Fibroblast of lung (primary cell): ENCODE measurements around the gene EDC3. TPM values are rescaled to one million over a fixed set of nuclear protein-coding genes. Genes with fewer than 3 reads are reported as not detected.

ENCODE experiments used
- DNase-seq, 2 donors: peaks; one replicate each; pipeline versions ENCODE4 v3.0.0 to v3.0.0-alpha.2; 2010; ENCODE audit warnings: low read depth in 2 of 2
- H2AFZ ChIP-seq: 2 replicates; pipeline ENCODE4 v1.5.1; 2012; ENCODE audit warnings: low read length, control low read depth, inconsistent platforms
- H3K27ac ChIP-seq: 2 replicates; pipeline ENCODE4 v1.5.1; 2011; ENCODE audit warnings: low read length, control low read depth; ENCODE audit not compliant: insufficient read depth
- H3K27me3 ChIP-seq: 2 replicates; pipeline ENCODE4 v1.5.1; 2011; ENCODE audit warnings: mild to moderate bottlenecking, low read length; ENCODE audit not compliant: control insufficient read depth, insufficient read depth
- H3K36me3 ChIP-seq: 2 replicates; pipeline ENCODE4 v1.5.1; 2011; ENCODE audit warnings: low read length; ENCODE audit not compliant: control insufficient read depth, insufficient read depth
- H3K4me1 ChIP-seq: 2 replicates; pipeline ENCODE4 v1.5.1; 2011; ENCODE audit warnings: low read length; ENCODE audit not compliant: control insufficient read depth, insufficient read depth; ENCODE audit errors: extremely low read depth
- H3K4me2 ChIP-seq: 2 replicates; pipeline ENCODE4 v1.5.1; 2011; ENCODE audit warnings: low read length, control low read depth; ENCODE audit not compliant: insufficient read depth; ENCODE audit errors: extremely low read depth
- H3K4me3 ChIP-seq, 4 experiments: fragments of 200-600 bp in 1 of 4; sonication (generic) in 1 of 4; replicated peaks in 1 of 4; 2 replicates each; pipeline ENCODE4 v1.5.1; 2011 to 2016; ENCODE audit warnings: low read length in 4 of 4, low read depth in 3 of 4, mild to moderate bottlenecking in 3 of 4, control low read depth in 2 of 4, inconsistent platforms in 1 of 4, mixed read lengths in 1 of 4; ENCODE audit not compliant: insufficient read depth in 1 of 4; ENCODE audit errors: control extremely low read depth in 1 of 4
- H3K79me2 ChIP-seq: 2 replicates; pipeline ENCODE4 v1.5.1; 2012; ENCODE audit warnings: mild to moderate bottlenecking, low read length, inconsistent platforms; ENCODE audit not compliant: control insufficient read depth, insufficient read depth
- H3K9ac ChIP-seq: 2 replicates; pipeline ENCODE4 v1.5.1; 2011; ENCODE audit warnings: mild to moderate bottlenecking, low read length, control low read depth; ENCODE audit not compliant: insufficient read depth
- H3K9me3 ChIP-seq: 2 replicates; pipeline ENCODE4 v1.5.1; 2012; ENCODE audit warnings: low read depth, low read length; ENCODE audit not compliant: control insufficient read depth, insufficient read depth
- H4K20me1 ChIP-seq: 2 replicates; pipeline ENCODE4 v1.5.1; 2011; ENCODE audit warnings: low read length; ENCODE audit not compliant: control insufficient read depth, insufficient read depth; ENCODE audit errors: extremely low read depth
- EZH2 ChIP-seq: IDR thresholded peaks from 2 replicates; pipeline ENCODE4 v1.5.1; 2012; ENCODE audit warnings: low read length, control low read depth, mild to moderate bottlenecking; ENCODE audit errors: missing control alignments
- polyA plus RNA-seq, 2 donors: library from polyadenylated mRNA; depleted of rRNA in 1 of 2; stranded (reverse) in 1 of 2; unstranded in 1 of 2; fragments of >200 nt; gene quantifications; 2 replicates each; pipeline ENCODE4 v1.2.1, GENCODE V29; 2011 to 2012; ENCODE audit warnings: missing spikeins in 1 of 2
- total RNA-seq: library from RNA; depleted of rRNA; stranded (reverse); fragments of >200 nt; gene quantifications from 2 replicates; pipeline ENCODE4 v1.2.1, GENCODE V29; 2014
- TF ChIP-seq, protein P1 (sequence below), 2 donors: IDR thresholded peaks in 1 of 2; conservative IDR thresholded peaks in 1 of 2; 1 replicate in 1 of 2; 2 replicates in 1 of 2; pipeline ENCODE4 v1.5.1; 2011 to 2012; ENCODE audit warnings: low read length in 2 of 2, control low read depth in 1 of 2, inconsistent platforms in 1 of 2, low read depth in 1 of 2, mild to moderate bottlenecking in 1 of 2

Gene EDC3
- total and polyA plus RNA-seq, 2 donors (not counting 1 experiment from before 2014, with no cell fraction given): 8.9 to 25.8 TPM

DNA sequence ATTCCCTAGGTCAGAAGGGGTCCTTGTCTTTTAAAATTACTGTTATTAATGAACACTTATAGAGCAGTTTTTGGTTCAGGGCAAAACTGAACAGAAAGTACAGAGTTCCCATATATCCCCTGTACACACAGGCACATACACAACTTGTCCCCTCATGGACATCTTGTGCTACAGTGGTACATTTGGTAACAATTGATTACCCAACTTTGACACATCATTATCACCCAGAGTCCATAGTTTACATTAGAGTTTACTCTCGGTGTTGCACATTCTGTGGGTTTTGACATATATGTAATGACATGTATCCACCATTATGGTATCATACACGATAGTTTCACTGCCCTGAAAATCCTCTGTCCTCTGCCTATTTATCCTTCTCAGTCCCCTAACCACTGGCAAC, 984 bp upstream of the EDC3 start:
- Histone ChIP-seq H3K36me3 (no peaks in the 10 kb centered on the region), H3K27me3 (peaks cover 3% of the 10 kb centered on the region), H3K27ac (no peak overlapping the region), H2AFZ (peak overlapping the region; percentile 12), H4K20me1 (no peaks in the 10 kb centered on the region), H3K9me3 (no peaks in the 10 kb centered on the region), H3K4me2 (peak overlapping the region; percentile 100), H3K9ac (no peak overlapping the region), H3K4me1 (peaks cover 5% of the 10 kb centered on the region), H3K4me3 (peak overlapping the region in 2 of 4 experiments; percentile 93 to 95), H3K79me2 (peaks cover 33% of the 10 kb centered on the region)
- TF ChIP-seq EZH2: no peak
- TF ChIP-seq, protein P1, sequence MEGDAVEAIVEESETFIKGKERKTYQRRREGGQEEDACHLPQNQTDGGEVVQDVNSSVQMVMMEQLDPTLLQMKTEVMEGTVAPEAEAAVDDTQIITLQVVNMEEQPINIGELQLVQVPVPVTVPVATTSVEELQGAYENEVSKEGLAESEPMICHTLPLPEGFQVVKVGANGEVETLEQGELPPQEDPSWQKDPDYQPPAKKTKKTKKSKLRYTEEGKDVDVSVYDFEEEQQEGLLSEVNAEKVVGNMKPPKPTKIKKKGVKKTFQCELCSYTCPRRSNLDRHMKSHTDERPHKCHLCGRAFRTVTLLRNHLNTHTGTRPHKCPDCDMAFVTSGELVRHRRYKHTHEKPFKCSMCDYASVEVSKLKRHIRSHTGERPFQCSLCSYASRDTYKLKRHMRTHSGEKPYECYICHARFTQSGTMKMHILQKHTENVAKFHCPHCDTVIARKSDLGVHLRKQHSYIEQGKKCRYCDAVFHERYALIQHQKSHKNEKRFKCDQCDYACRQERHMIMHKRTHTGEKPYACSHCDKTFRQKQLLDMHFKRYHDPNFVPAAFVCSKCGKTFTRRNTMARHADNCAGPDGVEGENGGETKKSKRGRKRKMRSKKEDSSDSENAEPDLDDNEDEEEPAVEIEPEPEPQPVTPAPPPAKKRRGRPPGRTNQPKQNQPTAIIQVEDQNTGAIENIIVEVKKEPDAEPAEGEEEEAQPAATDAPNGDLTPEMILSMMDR (conservative IDR thresholded peaks at IDR 0.05 in 1 of 2, IDR thresholded peaks at IDR 0.05 in 1 of 2; ENCODE audit: low read depth in 1 of 2, low read length in 2 of 2): no peak
- DNase-seq: no peak

DNA sequence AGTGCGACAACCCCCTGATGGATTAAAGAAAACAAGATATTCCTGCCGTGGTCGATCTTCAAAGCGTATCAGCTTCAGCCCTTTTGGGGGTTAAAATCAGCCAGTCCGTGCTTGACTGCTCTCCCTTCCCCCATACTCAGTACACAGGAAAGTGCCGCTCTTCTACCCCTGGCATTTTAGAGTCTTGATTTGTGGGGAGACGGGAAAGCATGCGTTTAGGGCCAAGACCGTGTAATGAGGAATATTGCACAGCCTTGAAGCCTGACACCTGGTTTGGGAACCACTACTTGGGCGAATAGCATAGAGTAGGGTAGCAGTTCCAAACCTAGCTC, 540 bp upstream of the EDC3 start:
- Histone ChIP-seq H3K79me2 (peaks cover 34% of the 10 kb centered on the region), H3K36me3 (no peaks in the 10 kb centered on the region), H3K4me3 (peak overlapping the region; percentile 93 to 99 (median 96)), H3K9ac (peak overlapping the region; percentile 92), H3K9me3 (no peaks in the 10 kb centered on the region), H3K27me3 (peaks cover 3% of the 10 kb centered on the region), H4K20me1 (no peaks in the 10 kb centered on the region), H3K4me1 (peaks cover 5% of the 10 kb centered on the region), H3K4me2 (peak overlapping the region; percentile 100), H2AFZ (peak overlapping the region; percentile 98), H3K27ac (peak overlapping the region; percentile 95)
- no peak for TF ChIP-seq EZH2
- TF ChIP-seq, protein P1 (conservative IDR thresholded peaks at IDR 0.05 in 1 of 2, IDR thresholded peaks at IDR 0.05 in 1 of 2; ENCODE audit: low read depth in 1 of 2, low read length in 2 of 2): no peak
- DNase-seq: no peak

DNA sequence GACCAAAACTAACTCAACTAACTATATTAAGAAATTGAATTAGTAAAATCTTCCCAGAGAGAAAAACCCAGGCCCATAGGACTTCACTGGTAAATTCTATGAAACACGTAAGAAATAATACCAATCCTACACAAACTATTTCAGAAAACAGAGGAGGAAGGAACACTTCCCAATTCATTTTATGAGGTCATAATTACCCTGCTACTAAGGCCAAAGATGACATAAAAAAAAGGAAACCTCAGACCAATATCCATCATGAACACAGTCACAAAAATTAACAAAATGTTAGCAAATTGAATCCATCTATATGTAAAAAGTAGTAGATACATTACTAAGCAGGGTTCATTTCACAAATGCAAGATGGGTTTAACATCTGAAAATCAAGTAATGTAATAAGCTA, 3.5 kb downstream of the EDC3 start:
- Histone ChIP-seq H3K4me3 (no peak overlapping the region), H3K27me3 (no peaks in the 10 kb centered on the region), H3K79me2 (peaks cover 40% of the 10 kb centered on the region), H3K4me2 (no peak overlapping the region), H3K27ac (no peak overlapping the region), H3K9ac (no peak overlapping the region), H4K20me1 (no peaks in the 10 kb centered on the region), H3K4me1 (peaks cover 5% of the 10 kb centered on the region), H2AFZ (no peak overlapping the region), H3K9me3 (no peaks in the 10 kb centered on the region), H3K36me3 (no peaks in the 10 kb centered on the region)
- TF ChIP-seq, protein P1 (conservative IDR thresholded peaks at IDR 0.05 in 1 of 2, IDR thresholded peaks at IDR 0.05 in 1 of 2; ENCODE audit: low read depth in 1 of 2, low read length in 2 of 2): no peak
- no peak for TF ChIP-seq EZH2
- no peak for DNase-seq
